SK-N-SH treated with all-trans-retinoic acid at 6 μM for 48 hours (cell line): ENCODE measurements around the gene FAAH.

Experiments
- GLIS3 ChIP-seq: fragments of 250-450 bp; sonication (Bioruptor Pico); IDR thresholded peaks from 2 replicates; pipeline ENCODE4 v1.5.0; 2020; ENCODE audit warnings: mild to moderate bottlenecking, moderate library complexity
- RARB ChIP-seq: fragments of 250-450 bp; sonication (Bioruptor Pico); IDR thresholded peaks from 2 replicates; pipeline ENCODE4 v1.8.0; 2021; ENCODE audit warnings: mild to moderate bottlenecking, moderate library complexity

DNA sequence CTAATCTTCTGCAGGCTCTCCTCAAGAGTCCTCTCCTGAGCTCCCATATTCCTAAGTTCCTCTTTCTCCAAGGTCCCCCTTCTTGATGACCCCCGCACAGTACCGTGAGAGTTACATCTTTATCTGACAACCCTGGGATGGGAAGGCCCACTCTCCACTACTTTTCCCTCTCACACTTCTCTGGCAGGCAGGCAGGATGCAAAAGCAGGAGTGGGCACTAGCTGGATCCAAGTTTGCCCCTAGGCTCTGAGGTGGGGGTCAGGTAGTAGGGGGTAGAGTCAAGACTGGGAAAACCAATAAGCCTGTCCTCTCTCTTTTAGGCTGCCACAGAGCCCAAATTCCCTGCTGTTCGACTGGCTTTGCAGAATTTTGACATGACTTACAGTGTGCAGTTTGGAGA lies 49.6 kb upstream of the FAAH start:
- TF ChIP-seq GLIS3 (CRISPR knock-in tag) (no peak), RARB (no peak)
